K562 (cell line): ENCODE data around the gene CFL1. TPM values are rescaled to one million over a fixed set of nuclear protein-coding genes. Genes with fewer than 3 reads are reported as not detected.

Experiments used
- ATAC-seq: fragments of 200-7000 bp; cut with Tn5 transposase; 3 replicates; pipeline ENCODE4 v1.9.1; 2020; ENCODE audit warnings: moderate library complexity
- BruUV-seq: library from RNA; stranded (reverse); fragments of 400-500 nt; replicated peaks from 2 replicates; lab custom pipeline; 2021; lab: Mats Ljungman, UMichigan
- CTCF ChIA-PET: fragments of 300-600 bp; formaldehyde crosslinking; extraction: SDS; loops from one replicate; lab custom pipeline; 2021; ENCODE audit warnings: low intra/inter-chr PET ratio; lab: Yijun Ruan, JAX
- POLR2A ChIA-PET: fragments of 300-600, 350-650 bp; sonication (Branson Sonifier 250); formaldehyde crosslinking; extraction: SDS; loops from one replicate; lab custom pipeline; 2021; ENCODE audit warnings: antibody characterized with exemption, inconsistent platforms; lab: Yijun Ruan, JAX
- DNase-seq, 4 experiments: peaks; one replicate each; pipeline versions ENCODE4 v3.0.0 to v3.0.0-alpha.2; 2011 to 2018; ENCODE audit warnings: low spot score in 3 of 4, mixed read lengths in 3 of 4; ENCODE audit errors: extremely low read depth in 1 of 4
- FAIRE-seq: peaks from 2 replicates; lab custom pipeline; 2011; peaks lifted over from hg19 to GRCh38; lab: Jason Lieb, UNC
- H2AFZ ChIP-seq: 2 replicates; pipeline ENCODE4 v1.6.0; 2011; ENCODE audit warnings: low read depth, low read length, control low read depth, inconsistent platforms
- H3K27ac ChIP-seq: fragments of 200-600 bp; 3 replicates; pipeline ENCODE4 v1.8.0; 2011; ENCODE audit warnings: low read depth, mild to moderate bottlenecking, control low read depth, inconsistent platforms, low read length, moderate library complexity, mixed read lengths; ENCODE audit errors: extremely low read depth
- H3K27me3 ChIP-seq, 2 experiments: fragments of 300-600 bp in 1 of 2; 2 replicates in 1 of 2; 3 replicates in 1 of 2; pipeline versions ENCODE4 v1.6.0 to v1.8.0; 2011; ENCODE audit warnings: inconsistent platforms in 2 of 2, low read length in 2 of 2, mild to moderate bottlenecking in 1 of 2, mixed read lengths in 1 of 2, moderate library complexity in 1 of 2; ENCODE audit not compliant: control insufficient read depth in 2 of 2, insufficient read depth in 2 of 2
- H3K36me3 ChIP-seq: fragments of 300-600 bp; 3 replicates; pipeline ENCODE4 v1.8.0; 2011; ENCODE audit warnings: mild to moderate bottlenecking, low read length, inconsistent platforms; ENCODE audit not compliant: control insufficient read depth, insufficient read depth
- H3K4me1 ChIP-seq, 2 experiments: fragments of 200-600 bp in 1 of 2; replicated peaks in 1 of 2; 2 replicates in 1 of 2; 3 replicates in 1 of 2; pipeline versions ENCODE4 v1.5.1 to v1.8.0; 2011; ENCODE audit warnings: inconsistent platforms in 2 of 2, low read length in 2 of 2, mild to moderate bottlenecking in 1 of 2, mixed read lengths in 1 of 2, moderate library complexity in 1 of 2; ENCODE audit not compliant: control insufficient read depth in 2 of 2, insufficient read depth in 2 of 2
- H3K4me2 ChIP-seq: 2 replicates; pipeline ENCODE4 v1.6.1; 2011; ENCODE audit warnings: low read length, control low read depth, inconsistent platforms, mixed read lengths; ENCODE audit not compliant: insufficient read depth
- H3K4me3 ChIP-seq: fragments of 200-600 bp; sonication (generic), shearing (Covaris generic); 2 replicates; pipeline ENCODE4 v1.5.1; 2016; ENCODE audit warnings: control low read depth, inconsistent platforms
- H3K79me2 ChIP-seq: fragments of 200-600 bp; 3 replicates; pipeline ENCODE4 v1.8.0; 2011; ENCODE audit warnings: low read length, inconsistent platforms; ENCODE audit not compliant: control insufficient read depth, insufficient read depth
- H3K9ac ChIP-seq, 2 experiments: 2 replicates each; pipeline versions ENCODE4 v1.6.0 to v1.6.1; 2011; ENCODE audit warnings: low read depth in 2 of 2, low read length in 2 of 2, control low read depth in 1 of 2, inconsistent platforms in 1 of 2, mild to moderate bottlenecking in 1 of 2, mixed read lengths in 1 of 2; ENCODE audit not compliant: insufficient read depth in 1 of 2
- H3K9me1 ChIP-seq: one replicate; pipeline ENCODE4 v1.6.0; 2011; ENCODE audit warnings: inconsistent platforms, mild to moderate bottlenecking, low read length, moderate library complexity; ENCODE audit not compliant: control insufficient read depth, insufficient read depth
- H3K9me3 ChIP-seq: replicated peaks from 2 replicates; pipeline ENCODE4 v1.5.1; 2011; ENCODE audit warnings: low read depth, low read length, inconsistent platforms; ENCODE audit not compliant: control insufficient read depth, insufficient read depth
- H4K20me1 ChIP-seq: replicated peaks from 2 replicates; pipeline ENCODE4 v1.6.1; 2011; ENCODE audit warnings: low read length, inconsistent platforms, mixed read lengths; ENCODE audit not compliant: control insufficient read depth, insufficient read depth
- ASH1L ChIP-seq: fragments of 450-650 bp; IDR thresholded peaks from 2 replicates; pipeline ENCODE4 v1.6.1; 2018; ENCODE audit warnings: borderline replicate concordance, mild to moderate bottlenecking, low read depth; ENCODE audit not compliant: partially characterized antibody
- FOSL1 ChIP-seq: fragments of 200-800 bp; sonication (Bioruptor generic); conservative IDR thresholded peaks from 2 replicates; pipeline ENCODE4 v1.6.1; 2016; ENCODE audit warnings: missing genetic modification characterization, missing compliant biosample characterization
- MEIS2 ChIP-seq: fragments of 450-650 bp; IDR thresholded peaks from 2 replicates; pipeline ENCODE4 v1.6.1; 2014; ENCODE audit warnings: mild to moderate bottlenecking; ENCODE audit not compliant: partially characterized antibody
- ZKSCAN3 ChIP-seq: fragments of 250-450 bp; sonication (Bioruptor Pico); IDR thresholded peaks from 2 replicates; pipeline ENCODE4 v1.4.0; 2020
- ZNF436 ChIP-seq: fragments of 250-450, 450-650 bp; sonication (Bioruptor Pico); formaldehyde crosslinking; IDR thresholded peaks from 2 replicates; pipeline ENCODE4 v1.7.0; 2020; ENCODE audit warnings: mild to moderate bottlenecking
- WGBS: fragments of 100-300 bp; shearing (Covaris generic); methylation state at CpG from one replicate; pipeline ENCODE4 v1.1.6; 2016; ENCODE audit warnings: low coverage, mixed read lengths; ENCODE audit not compliant: insufficient coverage; ENCODE audit errors: missing lambda C conversion rate; 5-methylcytosine and 5-hydroxymethylcytosine counted together
- in situ Hi-C: fragments of 300-500 bp; cut with MboI; formaldehyde crosslinking; loops from 4 replicates; pipeline ENCODE4 v1.15.0; 2018; ENCODE audit warnings: inconsistent platforms, mixed read lengths
- intact Hi-C: fragments of 100-400 bp; cut with micrococcal nuclease; formaldehyde crosslinking; loops from 2 replicates; pipeline ENCODE4 v1.14.2; 2022
- polyA plus RNA-seq, 8 experiments: library from polyadenylated mRNA; depleted of rRNA in 4 of 8; stranded (reverse) in 5 of 8; unstranded in 3 of 8; fragments of >200 nt; fragmentation: Nextera tagmentation in 2 of 8; fragmentation: Illumina TruSeq in 1 of 8; extraction: Ambion mirVana in 2 of 8; extraction: Trizol in 1 of 8; gene quantifications; 2 replicates each; pipeline versions ENCODE4 v1.2.1 to v1.2.3, GENCODE V29; 2011 to 2014; ENCODE audit warnings: inconsistent platforms in 1 of 8, missing spikeins in 1 of 8
- total RNA-seq, 7 experiments: library from RNA; depleted of rRNA in 6 of 7; stranded (reverse); fragments of >200 nt in 6 of 7; fragmentation: Illumina TruSeq in 2 of 7; extraction: Trizol in 2 of 7; gene quantifications; 2 replicates each; pipeline versions ENCODE4 v1.2.1 to v1.2.3, GENCODE V29; 2011 to 2021; ENCODE audit warnings: low replicate concordance in 1 of 7
- TF ChIP-seq, protein P1 (sequence below): fragments of 450-650 bp; formaldehyde crosslinking; IDR thresholded peaks from 2 replicates; pipeline ENCODE4 v1.4.0; 2020; ENCODE audit warnings: mild to moderate bottlenecking, mixed read lengths

CFL1 gene
- total and polyA plus RNA-seq, 9 of the 15 experiments (the other 6 are each of a cell fraction or from before 2014, with no cell fraction given): 105 to 1,101 (median 859) TPM

DNA sequence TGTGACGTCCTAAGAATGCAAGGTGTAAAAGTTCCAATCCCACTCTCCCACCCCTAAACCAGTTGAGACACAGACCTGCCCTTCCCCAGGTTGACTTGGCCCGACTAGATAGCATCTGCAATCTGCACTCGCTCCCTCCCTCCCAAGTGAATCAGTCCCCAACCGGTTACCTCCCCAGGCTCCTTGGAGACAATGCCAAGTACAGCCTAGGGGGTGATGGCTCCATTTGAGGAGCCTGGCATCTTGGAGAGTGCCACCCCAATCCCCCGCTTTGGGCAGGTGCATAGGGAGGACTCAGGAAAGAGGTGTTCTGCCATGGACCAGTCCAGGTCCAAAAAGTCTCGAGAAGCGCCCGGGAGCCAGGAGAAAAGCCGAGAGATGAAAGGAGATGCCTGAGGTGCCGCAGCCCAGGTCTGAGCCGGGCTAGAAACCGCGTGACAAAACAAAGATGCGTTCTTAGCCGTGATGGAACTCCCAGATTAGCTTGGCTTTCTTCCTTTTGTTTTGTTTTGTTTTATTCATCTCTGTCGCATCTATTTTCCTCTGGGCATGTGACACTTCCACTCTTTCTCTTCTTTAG is 42.9 kb downstream of the CFL1 start:
- intact Hi-C loops (loop anchor here (5.0 to 10.0 kb wide), 2 partner anchors 33 to 270 kb away; partner anchors contain the start of gene AP5B1), in situ Hi-C loops (no loop called here)
- CTCF ChIA-PET: interaction anchor here (0.5 to 0.6 kb wide), 2 partner anchors 104 to 115 kb away, joined by 3 read pairs; partner anchors contain the start of gene C11orf68
- no peaks in the 10 kb centered on the region for H3K79me2 ChIP-seq
- peaks cover 17 to 26% of the 10 kb centered on the region in 2 experiments; a peak in 4 of 5 replicates for H3K27me3 ChIP-seq
- no peak for TF ChIP-seq ZKSCAN3 (CRISPR knock-in tag)
- TF ChIP-seq, protein P1, sequence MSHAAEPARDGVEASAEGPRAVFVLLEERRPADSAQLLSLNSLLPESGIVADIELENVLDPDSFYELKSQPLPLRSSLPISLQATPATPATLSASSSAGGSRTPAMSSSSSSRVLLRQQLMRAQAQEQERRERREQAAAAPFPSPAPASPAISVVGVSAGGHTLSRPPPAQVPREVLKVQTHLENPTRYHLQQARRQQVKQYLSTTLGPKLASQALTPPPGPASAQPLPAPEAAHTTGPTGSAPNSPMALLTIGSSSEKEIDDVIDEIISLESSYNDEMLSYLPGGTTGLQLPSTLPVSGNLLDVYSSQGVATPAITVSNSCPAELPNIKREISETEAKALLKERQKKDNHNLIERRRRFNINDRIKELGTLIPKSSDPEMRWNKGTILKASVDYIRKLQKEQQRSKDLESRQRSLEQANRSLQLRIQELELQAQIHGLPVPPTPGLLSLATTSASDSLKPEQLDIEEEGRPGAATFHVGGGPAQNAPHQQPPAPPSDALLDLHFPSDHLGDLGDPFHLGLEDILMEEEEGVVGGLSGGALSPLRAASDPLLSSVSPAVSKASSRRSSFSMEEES: no peak
- peak; percentile 19; the same call in 1 of the 2 replicates for TF ChIP-seq FOSL1 (tag)
- no peak for TF ChIP-seq ASH1L
- no peak for TF ChIP-seq ZNF436 (CRISPR knock-in tag)
- TF ChIP-seq MEIS2: peak; percentile 0
- H2AFZ ChIP-seq: no peak overlapping the region
- no peaks in the 10 kb centered on the region for H3K36me3 ChIP-seq
- peak overlapping the region in 1 of 2 experiments; percentile 51; a peak in 1 of 4 replicates for H3K9ac ChIP-seq
- H3K4me3 ChIP-seq: no peak overlapping the region
- no peaks in the 10 kb centered on the region for H3K9me3 ChIP-seq
- H3K9me1 ChIP-seq: no peaks in the 10 kb centered on the region
- H3K4me1 ChIP-seq: peaks cover 0 to 19% of the 10 kb centered on the region in 2 experiments; a peak in 2 of 5 replicates
- TSS peak; percentile 33 for BruUV-seq
- 49% methylated on average over 16 of the region's 16 CpGs for WGBS
- no peak overlapping the region for H3K4me2 ChIP-seq
- FAIRE-seq (no peak), DNase-seq (no peak), ATAC-seq (no peak)
- no peak overlapping the region for H3K27ac ChIP-seq
- no peaks in the 10 kb centered on the region for H4K20me1 ChIP-seq
- POLR2A ChIA-PET: interaction anchor here (1.5 to 2.8 kb wide), 3 partner anchors 37 to 95 kb away, joined by 3 to 12 read pairs (median 4); partner anchors contain the start of genes CFL1 and RNASEH2C
